CD4-positive, alpha-beta T cell treated with Interleukin-2 at 100 ng/mL for 4 hours (primary cell): ENCODE measurements around the gene DCAF6.

ENCODE experiments used
- DNase-seq: peaks from one replicate; pipeline ENCODE4 v3.0.0-alpha.2; 2020; ENCODE audit warnings: low spot score

DCAF6 gene

GRCh38 chr1:168084396-168085231 is 148.1 kb downstream of the DCAF6 start:
- DNase-seq, result peak; percentile 53

GRCh38 chr1:168085401-168085872 is 149.0 kb downstream of the DCAF6 start:
- DNase-seq, result no peak

GRCh38 chr1:168086438-168086837 is 150.0 kb downstream of the DCAF6 start:
- no peak for DNase-seq

GRCh38 chr1:168087696-168088095 is 151.2 kb downstream of the DCAF6 start:
- DNase-seq, result no peak

- DNase-seq, result no peak
Observed at GRCh38 chr1:168088511-168089325, 152.2 kb downstream of the DCAF6 start.

GRCh38 chr1:168089326-168089978 is 153.0 kb downstream of the DCAF6 start:
- DNase-seq, result no peak

- DNase-seq, result no peak
Observed at GRCh38 chr1:168089979-168090337, 153.5 kb downstream of the DCAF6 start.

- no peak for DNase-seq
Observed at GRCh38 chr1:168090395-168090794, 153.9 kb downstream of the DCAF6 start.

GRCh38 chr1:168091063-168091462 is 154.6 kb downstream of the DCAF6 start:
- no peak for DNase-seq

GRCh38 chr1:168091720-168092550 is 155.5 kb downstream of the DCAF6 start:
- DNase-seq, result no peak

GRCh38 chr1:168092566-168093355 is 156.3 kb downstream of the DCAF6 start:
- DNase-seq, result no peak

- no peak for DNase-seq
Observed at GRCh38 chr1:168093616-168094015, 157.1 kb downstream of the DCAF6 start.

GRCh38 chr1:168095476-168095875 is 159.0 kb downstream of the DCAF6 start:
- no peak for DNase-seq

GRCh38 chr1:168096296-168097165 is 160.0 kb downstream of the DCAF6 start:
- no peak for DNase-seq

- no peak for DNase-seq
Observed at GRCh38 chr1:168097921-168098528, 161.5 kb downstream of the DCAF6 start.

GRCh38 chr1:168098534-168099320 is 162.2 kb downstream of the DCAF6 start:
- no peak for DNase-seq

- DNase-seq, result no peak
Observed at GRCh38 chr1:168099337-168099801, 162.9 kb downstream of the DCAF6 start.

GRCh38 chr1:168100315-168101002 is 164.0 kb downstream of the DCAF6 start:
- DNase-seq, result no peak
